Gastroesophageal sphincter (tissue), 3 donors: ENCODE measurements around the gene ANKRD1.

Experiments used
- CTCF ChIP-seq, 4 experiments: fragments of 200-600 bp in 2 of 4; fragments of 450-650 bp in 2 of 4; sonication (generic) in 1 of 4; IDR thresholded peaks; one replicate each; pipeline ENCODE4 v1.5.1; 2017 to 2019; ENCODE audit warnings: antibody characterized with exemption in 4 of 4, mild to moderate bottlenecking in 2 of 4, moderate library complexity in 2 of 4
- POLR2A ChIP-seq, 2 donors: fragments of 450-650 bp; IDR thresholded peaks; one replicate each; pipeline ENCODE4 v1.6.1; 2017; ENCODE audit warnings: antibody characterized with exemption in 2 of 2, mild to moderate bottlenecking in 2 of 2, moderate library complexity in 1 of 2

GRCh38 chr10:90888387-90888786 is 32.5 kb downstream of the ANKRD1 start:
- no peak for TF ChIP-seq CTCF (IDR thresholded peaks at IDR 0.05)
- no peak for TF ChIP-seq POLR2A (IDR thresholded peaks at IDR 0.05)
